Naive thymus-derived CD8-positive, alpha-beta T cell (primary cell): Measurements from ENCODE around the gene KIF26B. TPM values are rescaled to one million over a fixed set of nuclear protein-coding genes. Genes with fewer than 3 reads are reported as not detected.

Experiments used
- ATAC-seq, 2 donors: fragments of 150-1000 bp; cut with Tn5 transposase in 1 of 2; sonication (Bioruptor Pico), chemical (Tn5 transposase) in 1 of 2; 1 replicate in 1 of 2; 2 replicates in 1 of 2; pipeline ENCODE4 v1.10.0; 2021; ENCODE audit warnings: mild to moderate bottlenecking in 2 of 2, moderate library complexity in 2 of 2
- POLR2A ChIA-PET: fragments of 350-600 bp; sonication (Branson Sonifier 250); formaldehyde crosslinking; loops from one replicate; lab custom pipeline; 2021; ENCODE audit warnings: antibody characterized with exemption; lab: Charles Lee
- DNase-seq, 10 donors: peaks; one replicate each; pipeline versions ENCODE4 v3.0.0 to v3.0.0-alpha.2; 2020 to 2022
- H3K27ac Mint-ChIP-seq, 10 donors: one replicate each; pipeline ENCODE4 v1.8.0; 2020 to 2022; ENCODE audit warnings: mild to moderate bottlenecking in 10 of 10, mixed read lengths in 10 of 10, moderate library complexity in 4 of 10, inconsistent platforms in 1 of 10
- H3K27me3 Mint-ChIP-seq, 5 donors: one replicate each; pipeline ENCODE4 v1.8.0; 2021 to 2022; ENCODE audit warnings: mixed read lengths in 5 of 5
- H3K36me3 Mint-ChIP-seq, 3 donors: one replicate each; pipeline ENCODE4 v1.8.0; 2020 to 2022; ENCODE audit warnings: mixed read lengths in 3 of 3, mild to moderate bottlenecking in 2 of 3, inconsistent platforms in 1 of 3
- H3K4me1 Mint-ChIP-seq, 4 donors: one replicate each; pipeline ENCODE4 v1.8.0; 2021 to 2022; ENCODE audit warnings: mixed read lengths in 4 of 4
- H3K4me3 Mint-ChIP-seq, 10 donors: one replicate each; pipeline ENCODE4 v1.8.0; 2020 to 2022; ENCODE audit warnings: mild to moderate bottlenecking in 10 of 10, mixed read lengths in 10 of 10, moderate library complexity in 6 of 10, inconsistent platforms in 1 of 10
- H3K9me3 Mint-ChIP-seq, 9 donors: one replicate each; pipeline ENCODE4 v1.8.0; 2020 to 2022; ENCODE audit warnings: mixed read lengths in 9 of 9, mild to moderate bottlenecking in 3 of 9, inconsistent platforms in 1 of 9, moderate library complexity in 1 of 9
- polyA plus RNA-seq, 3 donors: library from polyadenylated mRNA; unstranded; fragments of 300-500 nt; fragmentation: Illumina TruSeq; gene quantifications; one replicate each; pipeline ENCODE4 v1.2.3, GENCODE V29; 2021
- total RNA-seq, 8 experiments: library from RNA in 2 of 8; stranded (reverse) in 2 of 8; gene quantifications; one replicate each; pipeline ENCODE4 v1.2.3 and lab custom pipeline; 2021 to 2026

Gene KIF26B
- total and polyA plus RNA-seq, 5 experiments from 2014 or later: 0.08 to 0.16 TPM; not detected in 3

- Mint-ChIP-seq H3K9me3 (peaks cover 0 to 3% (median 0%) of the 10 kb centered on the region in 9 donors), H3K27ac (peak overlapping the region in 1 of 10 donors; percentile 25), H3K27me3 (peaks cover 4 to 23% (median 12%) of the 10 kb centered on the region in 5 donors), H3K36me3 (no peaks in the 10 kb centered on the region), H3K4me3 (no peak overlapping the region), H3K4me1 (peaks cover 0 to 5% (median 0%) of the 10 kb centered on the region in 4 donors)
- ATAC-seq (no peak), DNase-seq (no peak)
- POLR2A ChIA-PET: no interaction called here
These were observed 11.8 kb upstream of the KIF26B start for GRCh38 chr1:245142976-245143375.

DNA sequence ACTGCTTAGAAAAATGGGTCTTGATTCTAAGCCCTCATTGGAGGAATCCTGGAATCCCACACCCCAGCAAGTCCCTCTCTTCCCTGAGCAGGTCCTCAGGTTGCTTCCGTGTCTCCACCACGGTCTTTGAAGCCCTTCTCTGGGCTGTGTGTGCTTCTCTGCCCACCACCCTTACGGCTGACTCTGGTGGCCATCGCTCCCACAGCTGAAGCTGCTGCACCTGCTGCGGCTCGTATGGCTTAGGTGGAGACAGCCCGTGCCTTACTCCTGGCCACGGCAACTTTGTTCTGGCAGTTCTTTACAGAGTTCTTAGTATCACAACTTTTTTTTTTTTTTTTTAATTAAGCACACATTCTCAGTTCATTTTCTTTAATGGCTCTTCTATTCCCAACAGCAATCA is 10.9 kb upstream of the KIF26B start:
- H3K36me3 Mint-ChIP-seq: no peaks in the 10 kb centered on the region
- no peak overlapping the region for H3K4me3 Mint-ChIP-seq
- ATAC-seq (no peak), DNase-seq (no peak)
- peaks cover 0 to 5% (median 0%) of the 10 kb centered on the region in 4 donors for H3K4me1 Mint-ChIP-seq
- POLR2A ChIA-PET: no interaction called here
- H3K27ac Mint-ChIP-seq: no peak overlapping the region
- peaks cover 4 to 25% (median 15%) of the 10 kb centered on the region in 5 donors for H3K27me3 Mint-ChIP-seq
- peaks cover 0 to 3% (median 0%) of the 10 kb centered on the region in 9 donors for H3K9me3 Mint-ChIP-seq

DNA sequence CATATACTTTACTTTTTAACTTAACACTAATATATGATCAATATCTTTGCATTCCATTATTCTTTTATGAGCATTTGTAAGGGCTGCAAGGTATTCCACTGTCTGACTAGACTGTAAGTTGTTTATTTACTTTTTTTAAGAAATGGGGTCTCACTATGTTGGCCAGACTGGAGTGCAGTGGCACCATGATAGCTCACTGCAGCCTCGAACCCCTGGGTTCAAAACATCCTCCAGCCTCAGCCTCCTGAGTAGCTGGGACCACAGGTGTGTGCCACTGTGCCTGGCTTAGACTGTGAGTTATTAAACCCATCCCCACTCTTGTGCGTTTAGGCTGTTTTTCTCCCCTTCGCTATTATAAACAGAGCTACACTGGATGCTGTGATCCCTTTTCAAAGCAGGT is 6.7 kb upstream of the KIF26B start:
- no peaks in the 10 kb centered on the region for H3K9me3 Mint-ChIP-seq
- no peak for ATAC-seq
- peaks cover under 1 to 5% (median 1%) of the 10 kb centered on the region in 4 donors for H3K4me1 Mint-ChIP-seq
- DNase-seq: no peak
- POLR2A ChIA-PET: no interaction called here
- no peaks in the 10 kb centered on the region for H3K36me3 Mint-ChIP-seq
- no peak overlapping the region for H3K4me3 Mint-ChIP-seq
- peaks cover 18 to 63% (median 38%) of the 10 kb centered on the region in 5 donors for H3K27me3 Mint-ChIP-seq
- no peak overlapping the region for H3K27ac Mint-ChIP-seq

DNA sequence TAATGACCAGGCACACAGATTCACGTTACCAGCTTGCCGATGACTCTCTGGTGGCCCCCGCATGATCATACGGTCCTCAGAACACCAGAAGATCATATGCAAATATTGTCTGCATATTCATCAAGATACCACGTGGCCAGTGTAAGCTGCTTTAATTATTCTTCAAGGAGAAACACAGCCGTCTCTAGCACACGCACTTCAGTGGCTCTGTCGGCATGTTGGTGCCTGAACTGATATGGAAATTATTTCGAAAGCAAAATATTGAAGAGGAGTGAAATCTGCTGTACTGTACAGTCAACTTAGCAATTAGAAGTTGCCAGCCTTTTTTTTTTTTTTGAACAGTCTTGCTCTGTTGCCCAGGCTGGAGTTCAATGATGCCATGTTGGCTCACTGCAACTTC is 5.9 kb upstream of the KIF26B start:
- DNase-seq (no peak), ATAC-seq (no peak)
- POLR2A ChIA-PET: no interaction called here
- no peaks in the 10 kb centered on the region for H3K9me3 Mint-ChIP-seq
- H3K4me3 Mint-ChIP-seq: no peak overlapping the region
- H3K27ac Mint-ChIP-seq: no peak overlapping the region
- peaks cover 18 to 71% (median 44%) of the 10 kb centered on the region in 5 donors for H3K27me3 Mint-ChIP-seq
- H3K4me1 Mint-ChIP-seq: peaks cover 4 to 9% (median 9%) of the 10 kb centered on the region in 4 donors
- peaks cover 0 to 2% (median 0%) of the 10 kb centered on the region in 3 donors for H3K36me3 Mint-ChIP-seq

DNA sequence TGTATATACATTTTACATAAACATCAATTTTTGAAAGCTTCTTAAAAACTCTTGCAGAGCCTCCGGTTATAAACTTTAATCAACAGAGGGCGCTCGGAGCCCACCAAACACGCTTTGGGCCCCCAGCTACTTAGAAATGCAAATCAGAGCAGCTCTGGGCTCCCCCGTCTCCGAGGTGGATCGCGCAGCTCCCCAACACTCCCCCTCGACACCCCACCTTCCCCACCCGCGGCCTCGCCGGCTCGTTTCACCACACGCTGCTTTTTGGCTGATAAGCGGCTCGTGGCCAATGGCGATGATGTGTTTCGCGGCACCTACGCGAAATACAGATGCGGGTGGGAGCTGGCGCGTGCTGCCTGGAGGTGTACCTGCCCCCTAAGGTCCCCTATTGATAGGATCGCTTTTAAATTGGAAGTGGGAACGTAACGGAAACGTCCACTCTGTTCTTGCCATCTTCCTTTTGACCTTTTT is 1.7 kb upstream of the KIF26B start:
- peaks cover 26 to 74% (median 57%) of the 10 kb centered on the region in 5 donors for H3K27me3 Mint-ChIP-seq
- H3K27ac Mint-ChIP-seq: peak overlapping the region in 1 of 10 donors; percentile 67
- peak; percentile 50 to 59 for ATAC-seq
- H3K36me3 Mint-ChIP-seq: peaks cover 0 to 2% (median 0%) of the 10 kb centered on the region in 3 donors
- H3K4me3 Mint-ChIP-seq: peak overlapping the region; percentile 82 to 92 (median 88)
- H3K9me3 Mint-ChIP-seq: peaks cover 0 to 2% (median 0%) of the 10 kb centered on the region in 9 donors
- POLR2A ChIA-PET: no interaction called here
- peaks cover 9 to 30% (median 27%) of the 10 kb centered on the region in 4 donors for H3K4me1 Mint-ChIP-seq
- peak; percentile 47 to 84 (median 66) for DNase-seq

- Mint-ChIP-seq H3K36me3 (peaks cover 0 to 2% (median 0%) of the 10 kb centered on the region in 3 donors), H3K9me3 (peaks cover 0 to 7% (median 0%) of the 10 kb centered on the region in 9 donors), H3K27ac (peak overlapping the region in 1 of 10 donors; percentile 67), H3K4me3 (peak overlapping the region; percentile 82 to 92 (median 88)), H3K27me3 (peaks cover 30 to 74% (median 57%) of the 10 kb centered on the region in 5 donors), H3K4me1 (peaks cover 9 to 30% (median 27%) of the 10 kb centered on the region in 4 donors)
- ATAC-seq: peak in 1 of 2 donors; percentile 4
- peak in 3 of 10 donors; percentile 12 to 22 (median 13) for DNase-seq
- POLR2A ChIA-PET: no interaction called here
These were observed 995 bp upstream of the KIF26B start for GRCh38 chr1:245153552-245154428.

GRCh38 chr1:245155272-245156040 is 671 bp downstream of the KIF26B start:
- peak overlapping the region; percentile 68 to 86 (median 84) for H3K4me3 Mint-ChIP-seq
- POLR2A ChIA-PET: interaction anchor here (0.6 kb wide), 1 partner anchor 697 kb away, joined by 3 read pairs; no protein-coding TSS in a partner anchor
- DNase-seq (peak in 3 of 10 donors; percentile 1 to 22 (median 21)), ATAC-seq (no peak)
- peaks cover 31 to 74% (median 59%) of the 10 kb centered on the region in 5 donors for H3K27me3 Mint-ChIP-seq
- peak overlapping the region in 1 of 10 donors; percentile 41 for H3K27ac Mint-ChIP-seq
- peaks cover 0 to 13% (median 7%) of the 10 kb centered on the region in 9 donors for H3K9me3 Mint-ChIP-seq
- H3K4me1 Mint-ChIP-seq: peaks cover 9 to 30% (median 27%) of the 10 kb centered on the region in 4 donors
- peaks cover 0 to 2% (median 0%) of the 10 kb centered on the region in 3 donors for H3K36me3 Mint-ChIP-seq

DNA sequence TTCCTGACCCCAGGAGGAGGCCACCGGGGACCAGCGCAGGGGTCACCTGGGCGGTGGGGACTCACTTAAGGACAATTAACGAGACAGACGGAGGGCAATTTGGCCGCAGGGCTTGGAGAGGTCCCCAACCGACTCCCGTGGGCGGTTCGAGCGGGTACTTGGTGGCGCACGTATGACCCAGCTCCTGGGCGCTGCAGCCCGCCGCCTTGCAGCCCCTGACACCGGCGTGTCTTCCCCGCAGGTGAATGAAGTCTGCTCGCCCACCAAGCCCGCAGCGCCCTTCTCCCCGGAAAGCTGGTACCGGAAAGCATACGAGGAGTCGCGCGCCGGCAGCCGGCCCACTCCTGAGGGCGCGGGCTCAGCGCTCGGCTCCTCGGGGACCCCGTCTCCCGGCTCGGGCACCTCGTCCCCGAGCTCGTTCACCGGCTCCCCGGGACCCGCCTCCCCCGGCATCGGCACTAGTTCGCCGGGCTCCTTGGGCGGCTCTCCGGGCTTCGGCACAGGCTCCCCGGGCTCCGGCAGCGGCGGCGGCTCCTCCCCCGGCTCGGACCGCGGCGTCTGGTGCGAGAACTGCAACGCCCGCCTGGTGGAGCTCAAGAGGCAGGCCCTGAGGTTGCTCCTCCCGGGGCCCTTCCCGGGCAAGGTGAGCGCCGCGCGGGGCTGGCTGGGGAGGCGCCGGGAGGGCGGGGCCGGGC is 1.4 kb downstream of the KIF26B start:
- peaks cover 0 to 2% (median 0%) of the 10 kb centered on the region in 3 donors for H3K36me3 Mint-ChIP-seq
- ATAC-seq (peak; percentile 83 to 84), DNase-seq (peak; percentile 45 to 81 (median 70))
- peaks cover 0 to 13% (median 7%) of the 10 kb centered on the region in 9 donors for H3K9me3 Mint-ChIP-seq
- peak overlapping the region; percentile 68 to 86 (median 84) for H3K4me3 Mint-ChIP-seq
- peaks cover 26 to 67% (median 51%) of the 10 kb centered on the region in 5 donors for H3K27me3 Mint-ChIP-seq
- no peak overlapping the region for H3K27ac Mint-ChIP-seq
- POLR2A ChIA-PET: interaction anchor here (0.6 kb wide), 1 partner anchor 698 kb away, joined by 3 read pairs; no protein-coding TSS in a partner anchor
- H3K4me1 Mint-ChIP-seq: peaks cover 9 to 30% (median 27%) of the 10 kb centered on the region in 4 donors

DNA sequence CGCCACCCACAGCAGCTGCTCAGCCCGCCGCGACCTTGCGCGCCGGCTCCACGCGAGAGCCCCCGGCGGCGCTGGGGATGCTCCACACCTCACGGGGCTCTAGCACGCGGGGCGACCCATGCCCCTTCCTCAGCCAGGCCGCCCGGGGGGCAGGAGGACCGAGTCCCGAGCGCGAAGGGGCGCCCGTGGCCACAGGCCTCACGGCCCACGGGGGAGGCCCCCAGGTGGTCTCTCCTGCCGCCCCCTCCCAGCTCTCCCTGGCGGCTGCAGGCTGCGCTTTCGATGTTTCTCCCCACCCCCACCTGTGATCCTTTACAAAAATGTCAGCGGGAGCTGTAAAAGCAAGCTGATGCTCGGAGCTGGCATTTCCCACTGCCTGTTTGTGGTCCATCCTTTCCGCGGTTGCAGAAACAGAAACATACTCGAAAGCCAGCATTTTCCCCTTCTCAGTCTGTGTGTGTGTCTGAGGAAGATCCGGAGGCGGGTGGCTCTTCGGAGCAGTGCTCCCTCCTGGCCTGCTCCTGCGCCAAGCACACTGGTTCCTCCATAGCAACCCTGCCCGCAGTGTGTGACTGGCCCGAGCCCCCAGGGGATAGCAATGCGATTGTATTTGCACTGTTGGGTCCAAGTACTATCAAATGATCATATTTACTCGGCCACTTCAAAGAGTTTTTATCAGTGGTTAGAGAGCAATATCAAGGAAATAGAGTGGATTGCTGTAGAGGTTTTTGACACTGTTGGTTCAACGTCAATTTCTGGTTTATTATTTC is 2.1 kb downstream of the KIF26B start:
- Mint-ChIP-seq H3K27me3 (peaks cover 24 to 60% (median 51%) of the 10 kb centered on the region in 5 donors), H3K4me3 (peak overlapping the region; percentile 62 to 84 (median 80)), H3K27ac (no peak overlapping the region), H3K9me3 (peaks cover 0 to 13% (median 7%) of the 10 kb centered on the region in 9 donors), H3K4me1 (peaks cover 9 to 30% (median 27%) of the 10 kb centered on the region in 4 donors), H3K36me3 (peaks cover 0 to 2% (median 0%) of the 10 kb centered on the region in 3 donors)
- DNase-seq (no peak), ATAC-seq (no peak)
- POLR2A ChIA-PET: no interaction called here

GRCh38 chr1:245158913-245159312 is 4.1 kb downstream of the KIF26B start:
- DNase-seq (no peak), ATAC-seq (no peak)
- H3K27me3 Mint-ChIP-seq: peaks cover 28 to 52% (median 37%) of the 10 kb centered on the region in 5 donors
- POLR2A ChIA-PET: no interaction called here
- no peak overlapping the region for H3K4me3 Mint-ChIP-seq
- H3K4me1 Mint-ChIP-seq: peaks cover 4 to 21% (median 18%) of the 10 kb centered on the region in 4 donors
- no peak overlapping the region for H3K27ac Mint-ChIP-seq
- H3K9me3 Mint-ChIP-seq: peaks cover 0 to 13% (median 7%) of the 10 kb centered on the region in 9 donors
- no peaks in the 10 kb centered on the region for H3K36me3 Mint-ChIP-seq

- H3K9me3 Mint-ChIP-seq: peaks cover 0 to 13% (median 7%) of the 10 kb centered on the region in 9 donors
- ATAC-seq: no peak
- POLR2A ChIA-PET: no interaction called here
- H3K4me1 Mint-ChIP-seq: peaks cover 3 to 14% (median 12%) of the 10 kb centered on the region in 4 donors
- no peaks in the 10 kb centered on the region for H3K36me3 Mint-ChIP-seq
- H3K27ac Mint-ChIP-seq: no peak overlapping the region
- no peak for DNase-seq
- peaks cover 37 to 60% (median 39%) of the 10 kb centered on the region in 5 donors for H3K27me3 Mint-ChIP-seq
- H3K4me3 Mint-ChIP-seq: no peak overlapping the region
These were observed 5.5 kb downstream of the KIF26B start for GRCh38 chr1:245160288-245160687.
